Activated B cell treated with CpG ODN at 0.5 μM for 24 hours (primary cell): ENCODE results near the gene COG4. TPM values are rescaled to one million over a fixed set of nuclear protein-coding genes. Genes with fewer than 3 reads are reported as not detected.

Experiments
- ATAC-seq: fragments of 200-7000 bp; cut with Tn5 transposase; one replicate; pipeline ENCODE4 v1.10.0; 2021; ENCODE audit warnings: low read depth, mild to moderate bottlenecking, moderate library complexity
- CTCF ChIA-PET: fragments of 350-600 bp; sonication (Branson Sonifier 250); formaldehyde crosslinking; loops from one replicate; lab custom pipeline; 2021; ENCODE audit warnings: antibody characterized with exemption; lab: Charles Lee
- POLR2A ChIA-PET: fragments of 350-600 bp; sonication (Branson Sonifier 250); formaldehyde crosslinking; loops from one replicate; lab custom pipeline; 2021; ENCODE audit warnings: antibody characterized with exemption; lab: Charles Lee
- DNase-seq: peaks from one replicate; pipeline ENCODE4 v3.0.0; 2022
- H3K27ac Mint-ChIP-seq: one replicate; pipeline ENCODE4 v1.8.0; 2020; ENCODE audit warnings: mixed read lengths
- H3K27me3 Mint-ChIP-seq: one replicate; pipeline ENCODE4 v1.8.0; 2021; ENCODE audit warnings: mixed read lengths
- H3K36me3 Mint-ChIP-seq: one replicate; pipeline ENCODE4 v1.8.0; 2021; ENCODE audit warnings: low read depth, mixed read lengths
- H3K4me1 Mint-ChIP-seq: one replicate; pipeline ENCODE4 v1.8.0; 2021; ENCODE audit warnings: mixed read lengths
- H3K4me3 Mint-ChIP-seq: one replicate; pipeline ENCODE4 v1.8.0; 2020; ENCODE audit warnings: mild to moderate bottlenecking, mixed read lengths
- H3K9me3 Mint-ChIP-seq: one replicate; pipeline ENCODE4 v1.8.0; 2020; ENCODE audit warnings: mixed read lengths
- CTCF ChIP-seq: fragments of 200-600 bp; IDR thresholded peaks from one replicate; pipeline ENCODE4 v1.8.0; 2022; ENCODE audit warnings: antibody characterized with exemption, mild to moderate bottlenecking
- intact Hi-C: fragments of 100-400 bp; cut with micrococcal nuclease; formaldehyde crosslinking; loops from one replicate; pipeline ENCODE4 v1.15.1; 2024
- total RNA-seq: library from RNA; stranded (reverse); gene quantifications from 2 replicates; pipeline ENCODE4 v1.2.3, GENCODE V29; 2022

COG4 gene
- total RNA-seq, 1 donor from 2014 or later = 42.5 TPM

- no peak for TF ChIP-seq CTCF
- H3K27ac Mint-ChIP-seq = peak overlapping the region; percentile 99
- intact Hi-C loops = loop anchor here (1.0 to 10.0 kb wide), 10 partner anchors 68 to 1208 kb away; partner anchors contain the start of genes AARS1, CMTR2, DDX19A and EXOSC6
- no peak for ATAC-seq
- H3K27me3 Mint-ChIP-seq = no peaks in the 10 kb centered on the region
- H3K4me1 Mint-ChIP-seq = peaks cover 52% of the 10 kb centered on the region
- CTCF ChIA-PET = interaction anchor here (1.1 to 1.6 kb wide), 4 partner anchors 93 to 153 kb away, joined by 3 to 4 read pairs (median 3); no protein-coding TSS in a partner anchor
- H3K9me3 Mint-ChIP-seq = no peaks in the 10 kb centered on the region
- H3K4me3 Mint-ChIP-seq = peak overlapping the region; percentile 99
- DNase-seq = no peak
- peaks cover 40% of the 10 kb centered on the region for H3K36me3 Mint-ChIP-seq
- POLR2A ChIA-PET = interaction anchor here (0.5 to 3.5 kb wide), 18 partner anchors 8 to 959 kb away, joined by 3 to 26 read pairs (median 4); partner anchors contain the start of genes AARS1, DDX19A and ST3GAL2
These were observed 908 bp downstream of the COG4 start for GRCh38 chr16:70522216-70523075.

DNA sequence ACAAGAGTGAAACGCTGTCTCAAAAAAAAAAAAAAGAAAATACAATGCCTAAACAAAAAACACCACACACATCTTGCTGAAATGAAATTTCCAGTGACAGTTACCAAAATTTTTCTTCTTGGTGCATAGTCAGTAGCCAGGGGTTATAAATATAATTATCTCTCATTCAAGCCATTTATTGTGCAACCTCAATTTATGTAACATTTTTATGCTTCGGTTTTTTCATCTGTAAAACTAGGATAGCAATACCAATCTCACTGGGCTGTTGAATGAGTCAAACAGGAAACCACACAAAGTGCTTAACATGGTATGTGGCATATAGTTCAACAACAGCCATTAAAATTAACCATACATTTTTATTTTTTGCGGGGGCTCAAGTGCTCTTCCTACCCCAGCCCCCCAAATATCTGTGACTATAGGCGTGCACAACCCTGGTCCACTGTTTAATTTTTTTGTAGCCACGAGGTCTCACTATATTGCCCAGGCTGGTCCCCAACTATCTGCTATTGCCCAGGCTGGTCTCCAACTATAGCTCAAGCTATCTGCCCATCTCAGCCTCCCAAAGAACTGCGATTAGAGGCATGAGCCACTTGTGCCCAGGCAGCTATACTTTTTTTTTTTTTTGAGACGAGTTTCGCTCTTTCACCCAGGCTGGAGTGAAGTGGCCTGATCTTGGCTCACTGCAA is 2.6 kb downstream of the COG4 start:
- DNase-seq = no peak
- H3K4me3 Mint-ChIP-seq = peak overlapping the region; percentile 46
- ChIA-PET POLR2A (interaction anchor here (0.6 kb wide), 2 partner anchors 41 to 135 kb away, joined by 4 to 8 read pairs; no protein-coding TSS in a partner anchor), CTCF (interaction anchor here (1.6 kb wide), 1 partner anchor 140 kb away, joined by 3 read pairs; no protein-coding TSS in a partner anchor)
- no peak for ATAC-seq
- H3K27me3 Mint-ChIP-seq = no peaks in the 10 kb centered on the region
- no peak for TF ChIP-seq CTCF
- H3K36me3 Mint-ChIP-seq = peaks cover 36% of the 10 kb centered on the region
- intact Hi-C loops = loop anchor here (5.0 to 10.0 kb wide), 2 partner anchors 767 to 1206 kb away; partner anchors contain the start of genes CMTR2 and VPS4A
- no peak overlapping the region for H3K27ac Mint-ChIP-seq
- peaks cover 37% of the 10 kb centered on the region for H3K4me1 Mint-ChIP-seq
- no peaks in the 10 kb centered on the region for H3K9me3 Mint-ChIP-seq

- Mint-ChIP-seq H3K4me1 (peaks cover 8% of the 10 kb centered on the region), H3K9me3 (no peaks in the 10 kb centered on the region), H3K27me3 (no peaks in the 10 kb centered on the region), H3K4me3 (no peak overlapping the region), H3K36me3 (peaks cover 73% of the 10 kb centered on the region), H3K27ac (no peak overlapping the region)
- CTCF ChIA-PET = no interaction called here
- no peak for DNase-seq
- POLR2A ChIA-PET = no interaction called here
- TF ChIP-seq CTCF = no peak
- intact Hi-C loops = no loop called here
- no peak for ATAC-seq
These were observed 10.9 kb downstream of the COG4 start for GRCh38 chr16:70512456-70512855.

DNA sequence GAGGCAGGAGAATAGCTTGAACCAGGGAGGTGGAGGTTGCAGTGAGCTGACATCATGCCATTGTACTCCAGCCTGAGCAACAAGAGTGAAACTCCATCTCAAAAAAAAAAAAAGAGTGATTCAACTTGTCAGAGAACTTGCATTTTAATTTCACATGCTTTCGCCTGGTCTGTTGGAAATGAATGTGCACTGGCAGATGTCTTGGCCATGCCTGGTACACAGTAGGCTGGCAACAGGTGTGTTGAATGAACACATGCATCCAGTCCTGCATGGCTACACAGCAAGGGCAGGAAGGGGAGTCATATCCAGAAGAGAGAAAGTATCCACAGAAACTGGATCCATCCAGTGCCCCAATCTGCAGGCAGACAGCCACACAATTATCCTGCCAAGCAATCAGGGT is 11.5 kb downstream of the COG4 start:
- no peak overlapping the region for H3K27ac Mint-ChIP-seq
- ChIA-PET CTCF (no interaction called here), POLR2A (no interaction called here)
- H3K36me3 Mint-ChIP-seq = peaks cover 73% of the 10 kb centered on the region
- intact Hi-C loops = no loop called here
- DNase-seq (no peak), ATAC-seq (no peak)
- H3K4me3 Mint-ChIP-seq = no peak overlapping the region
- no peaks in the 10 kb centered on the region for H3K9me3 Mint-ChIP-seq
- TF ChIP-seq CTCF = no peak
- H3K27me3 Mint-ChIP-seq = no peaks in the 10 kb centered on the region
- H3K4me1 Mint-ChIP-seq = peaks cover 8% of the 10 kb centered on the region

DNA sequence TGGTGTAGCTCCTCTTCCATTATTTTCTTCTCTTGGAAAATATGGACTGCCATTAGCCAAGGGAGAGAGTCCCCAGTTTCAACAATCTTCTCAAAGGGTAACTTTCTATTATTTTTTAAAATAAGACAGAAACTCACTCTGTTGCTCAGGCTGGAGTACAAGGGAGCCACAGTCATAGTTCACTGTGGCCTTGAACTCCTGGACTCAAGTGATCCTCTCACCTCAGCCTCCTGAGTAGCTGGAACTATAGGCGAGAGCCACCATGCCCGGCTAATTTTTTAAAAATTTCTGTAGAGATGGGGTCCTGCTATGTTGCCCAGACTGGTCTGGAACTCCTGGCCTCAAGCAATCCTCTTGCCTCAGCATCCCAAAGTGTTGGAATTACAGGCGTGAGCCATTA is 13.1 kb downstream of the COG4 start:
- H3K27me3 Mint-ChIP-seq = no peaks in the 10 kb centered on the region
- no peaks in the 10 kb centered on the region for H3K9me3 Mint-ChIP-seq
- DNase-seq = no peak
- TF ChIP-seq CTCF = no peak
- ChIA-PET POLR2A (no interaction called here), CTCF (no interaction called here)
- H3K4me3 Mint-ChIP-seq = no peak overlapping the region
- peaks cover 8% of the 10 kb centered on the region for H3K4me1 Mint-ChIP-seq
- intact Hi-C loops = no loop called here
- H3K36me3 Mint-ChIP-seq = peaks cover 67% of the 10 kb centered on the region
- ATAC-seq = no peak
- no peak overlapping the region for H3K27ac Mint-ChIP-seq
